Activated CD8-positive, alpha-beta memory T cell treated with anti-CD3 and anti-CD28 coated beads, Interleukin-2, amount 50 U/mL, for 24 hours (primary cell): Measurements from ENCODE around the gene PTPRM.
"Not testable (repeated sequence)": the region's sequence is repeated elsewhere in the genome, so short reads cannot be mapped to it uniquely, and the experiment has no call there.

Experiments used
- DNase-seq: peaks from one replicate; pipeline ENCODE4 v3.0.0-alpha.2; 2020; ENCODE audit errors: extremely low read depth

PTPRM gene

DNA sequence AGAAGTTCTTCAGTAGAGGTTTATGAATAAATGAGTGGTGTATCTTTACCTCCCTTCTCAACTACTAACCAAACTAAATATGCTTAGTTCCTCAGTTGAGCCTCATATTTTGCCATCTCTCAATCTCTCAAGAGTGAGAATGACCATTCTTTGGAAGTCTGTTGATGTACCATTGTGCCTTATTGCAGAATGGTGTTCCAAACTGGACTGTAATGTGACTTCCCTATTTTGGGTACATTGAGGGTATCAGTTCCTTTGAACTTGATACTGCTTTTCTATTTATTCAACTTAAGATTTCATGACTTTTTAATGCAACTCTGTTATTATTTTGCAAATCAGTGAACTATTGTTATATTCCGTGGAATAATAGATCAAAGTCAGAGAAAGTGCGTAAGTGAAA, 159.4 kb downstream of the PTPRM start:
- DNase-seq, result no peak

DNA sequence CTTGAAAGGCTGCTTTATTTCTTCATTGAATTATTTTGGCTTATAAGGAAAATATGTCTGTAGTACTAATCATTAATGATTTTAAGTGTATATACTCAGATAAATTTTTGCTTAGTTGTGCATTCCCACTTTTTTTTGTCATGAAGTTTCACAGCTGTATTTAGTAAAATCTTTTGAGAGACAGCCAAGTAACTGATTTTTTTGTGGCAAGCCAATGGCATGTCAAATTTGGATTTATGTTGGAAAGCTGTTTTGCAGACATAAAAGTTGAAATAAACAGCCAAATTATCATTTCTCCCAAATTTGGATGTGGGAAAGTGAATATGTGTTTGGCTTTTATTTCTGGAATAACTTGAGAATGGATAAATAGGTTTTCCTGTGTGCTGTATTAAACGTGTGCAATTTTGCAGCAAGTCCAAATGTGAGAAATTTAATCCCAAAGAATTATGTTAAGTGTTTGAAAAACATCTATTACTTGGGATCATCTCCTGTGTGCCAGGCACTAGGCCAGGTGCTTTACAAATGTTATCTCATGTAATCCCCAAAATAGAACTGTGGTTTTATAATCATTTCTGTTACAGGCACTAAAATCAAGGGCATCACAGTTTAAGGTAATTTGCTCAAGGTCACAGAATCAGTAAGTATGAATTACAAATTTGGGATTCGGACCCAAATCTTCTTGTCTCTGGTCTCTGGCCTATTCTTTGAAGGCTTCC, 160.4 kb downstream of the PTPRM start:
- no peak for DNase-seq

DNA sequence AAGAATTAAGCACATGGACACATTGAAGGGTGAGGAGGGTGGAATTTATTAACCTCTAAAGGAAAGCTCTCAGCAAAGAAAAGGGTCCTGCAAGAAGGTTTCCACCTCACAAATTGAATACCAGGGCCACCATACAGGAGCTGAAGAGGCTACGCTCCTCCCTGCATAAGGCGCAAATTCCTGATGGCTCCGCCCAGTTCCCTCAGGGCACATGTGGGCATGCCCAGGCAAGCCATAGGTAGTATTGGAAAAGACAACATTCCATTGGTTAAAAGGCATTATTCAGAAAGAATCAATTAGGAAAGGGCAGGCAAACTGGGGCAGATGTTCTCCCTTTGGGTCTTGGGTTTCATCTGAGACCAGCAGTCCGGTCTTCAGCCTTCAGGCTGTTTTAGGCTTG, 161.2 kb downstream of the PTPRM start:
- no peak for DNase-seq

DNA sequence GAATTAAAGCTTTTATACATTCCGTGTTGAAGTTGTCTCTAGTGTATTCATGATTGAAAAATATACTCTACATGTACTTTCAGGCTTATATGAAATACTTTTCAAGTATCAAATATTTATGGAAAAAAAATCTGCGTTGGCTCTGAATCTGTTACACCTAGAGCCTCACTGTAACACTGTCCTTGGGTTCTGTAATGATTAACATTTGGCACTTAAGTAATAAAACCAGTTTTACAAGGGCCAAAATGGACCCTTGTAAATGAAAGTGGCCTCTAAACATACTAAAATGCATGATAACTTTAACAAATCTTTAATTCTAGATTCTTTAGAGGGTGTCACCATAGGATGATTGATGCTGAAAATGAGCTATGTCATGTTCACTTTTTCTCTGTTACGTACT, 162.8 kb downstream of the PTPRM start:
- DNase-seq, result no peak

DNA sequence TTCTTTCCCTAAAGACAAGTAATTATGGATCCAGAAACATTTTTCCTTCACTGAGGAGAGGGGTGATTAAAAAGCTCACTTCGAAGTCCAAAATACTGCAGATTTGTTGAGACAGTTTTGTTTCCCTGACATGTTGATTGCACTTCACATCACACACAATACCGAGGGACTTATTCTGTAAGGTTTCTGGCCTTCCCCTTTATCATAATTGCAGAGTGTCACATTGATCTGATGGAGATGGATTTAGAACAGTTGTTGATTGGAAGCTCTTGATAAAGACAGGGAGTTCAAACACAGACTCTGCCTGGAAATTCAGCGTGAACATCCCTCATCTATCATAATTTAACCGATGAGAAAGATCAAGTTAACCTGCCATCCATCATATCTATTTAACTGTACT, 163.6 kb downstream of the PTPRM start:
- no peak for DNase-seq

DNA sequence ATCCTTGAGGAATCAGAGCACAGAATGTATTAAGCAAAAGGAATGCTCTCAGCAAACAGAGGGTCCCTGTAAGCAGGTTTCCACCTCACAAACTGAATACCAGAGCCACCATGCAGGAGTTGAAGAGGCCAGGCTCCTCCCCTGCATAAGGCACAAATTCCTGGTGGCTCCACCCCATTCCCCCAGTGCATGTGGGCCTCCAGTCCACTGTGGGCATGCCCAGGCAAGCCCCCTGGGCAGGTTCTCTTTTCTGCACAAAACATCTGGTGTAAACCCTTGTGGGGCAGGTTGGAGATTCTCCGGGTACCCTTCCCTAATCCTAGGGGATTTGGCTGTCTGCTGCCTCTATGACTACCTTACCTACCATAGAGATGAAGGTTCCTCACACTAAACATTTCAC, 166.5 kb downstream of the PTPRM start:
- no peak for DNase-seq

DNA sequence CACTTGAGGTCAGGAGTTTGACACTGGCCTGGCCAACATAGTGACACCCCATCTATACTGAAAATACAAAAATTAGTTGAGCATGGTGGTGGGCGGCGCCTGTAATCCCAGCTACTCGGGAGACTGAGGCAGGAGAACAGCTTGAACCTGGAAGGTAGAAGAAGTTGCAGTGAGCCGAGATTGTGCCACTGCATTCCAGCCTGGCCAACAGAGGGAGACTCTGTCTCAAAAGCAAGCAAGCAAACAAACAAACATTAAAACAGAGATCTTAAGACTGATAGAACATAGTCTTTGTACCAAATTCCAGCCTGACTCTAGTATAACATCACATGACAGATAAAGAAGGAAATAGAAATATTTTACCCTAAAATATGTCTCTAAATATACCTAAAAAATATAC, 168.1 kb downstream of the PTPRM start:
- DNase-seq, result no peak

DNA sequence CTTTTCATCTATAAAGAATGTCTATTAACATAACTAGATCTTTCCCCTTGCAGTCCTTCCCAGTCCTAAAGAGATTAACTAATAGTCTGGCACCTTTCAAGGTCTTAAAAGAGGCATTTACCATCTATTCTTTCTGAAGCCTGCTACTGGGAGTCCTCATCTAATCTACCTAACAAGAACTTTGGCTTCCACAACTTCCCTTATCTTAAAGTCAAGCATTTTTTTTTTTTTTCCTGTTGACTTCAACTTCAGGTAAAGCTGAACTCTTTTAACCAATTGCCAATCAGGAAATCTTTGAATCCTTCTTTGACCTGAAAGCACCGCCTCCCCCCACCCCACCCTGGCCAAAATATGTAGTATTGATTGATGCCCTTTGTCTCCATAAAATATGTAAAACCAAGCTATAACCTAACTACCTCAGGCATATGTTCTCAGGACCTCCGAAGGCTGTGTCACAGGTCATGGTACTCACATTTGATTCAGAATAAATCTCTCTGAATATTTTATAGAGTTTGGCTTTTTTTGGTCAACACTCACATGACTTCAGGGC, 168.6 kb downstream of the PTPRM start:
- DNase-seq, result no peak

DNA sequence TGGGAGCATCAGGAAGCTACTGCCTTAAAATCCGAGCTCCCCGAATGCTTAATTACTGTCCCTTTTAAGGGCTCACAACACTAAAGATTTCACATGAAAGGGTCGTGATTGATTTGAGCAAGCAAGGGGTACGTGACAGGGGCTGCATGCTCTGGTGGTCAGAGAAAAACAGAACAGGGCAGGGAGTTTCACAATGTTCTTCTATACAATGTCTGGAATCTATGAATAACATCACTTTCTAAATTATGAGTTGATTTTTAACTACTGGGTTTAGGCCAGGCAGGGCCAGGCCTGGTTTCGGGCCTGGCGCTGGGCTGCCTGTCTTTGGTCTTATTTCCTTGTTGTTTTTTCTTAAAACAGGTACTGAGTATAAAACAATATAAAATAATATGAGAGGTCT, 169.4 kb downstream of the PTPRM start:
- DNase-seq, result not testable (repeated sequence)

DNA sequence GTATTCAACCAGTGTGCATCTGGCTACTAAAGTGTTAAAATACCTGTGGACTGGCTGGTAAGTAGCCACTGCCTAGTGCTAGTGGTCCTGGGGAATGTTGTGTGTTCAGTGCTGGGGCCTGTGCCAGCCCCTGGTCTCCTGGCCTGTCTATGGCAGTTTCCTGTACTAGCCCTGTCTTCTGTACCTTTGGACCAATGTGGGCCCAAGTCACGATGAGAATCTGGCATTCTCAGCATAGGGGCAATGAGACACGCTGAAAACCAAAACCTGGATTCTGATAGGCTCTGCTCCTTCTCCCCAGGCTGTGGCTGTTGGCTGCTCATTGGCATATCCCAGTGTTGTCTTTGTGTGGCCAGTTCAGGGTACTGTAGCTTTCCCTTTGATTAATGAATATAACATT, 170.4 kb downstream of the PTPRM start:
- no peak for DNase-seq

DNA sequence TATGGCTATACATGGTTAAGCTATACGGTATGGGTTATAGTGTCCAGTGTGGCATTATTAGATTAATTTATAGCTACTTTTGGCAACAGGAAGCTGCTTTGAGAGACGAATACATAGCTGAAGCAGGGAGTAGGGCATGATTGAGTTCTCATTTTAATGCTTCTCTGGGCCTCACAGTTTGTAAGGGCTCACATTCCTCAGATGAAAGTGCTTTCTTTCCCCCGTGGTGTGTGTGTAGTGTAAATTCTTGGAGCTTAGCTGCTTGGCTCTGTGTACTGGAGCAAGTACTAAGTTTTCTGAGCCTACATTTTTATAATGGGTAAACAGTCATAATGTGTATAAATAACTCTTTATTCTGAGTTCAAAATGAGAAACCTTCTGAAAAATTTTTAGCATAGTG, 173.7 kb downstream of the PTPRM start:
- DNase-seq, result no peak

DNA sequence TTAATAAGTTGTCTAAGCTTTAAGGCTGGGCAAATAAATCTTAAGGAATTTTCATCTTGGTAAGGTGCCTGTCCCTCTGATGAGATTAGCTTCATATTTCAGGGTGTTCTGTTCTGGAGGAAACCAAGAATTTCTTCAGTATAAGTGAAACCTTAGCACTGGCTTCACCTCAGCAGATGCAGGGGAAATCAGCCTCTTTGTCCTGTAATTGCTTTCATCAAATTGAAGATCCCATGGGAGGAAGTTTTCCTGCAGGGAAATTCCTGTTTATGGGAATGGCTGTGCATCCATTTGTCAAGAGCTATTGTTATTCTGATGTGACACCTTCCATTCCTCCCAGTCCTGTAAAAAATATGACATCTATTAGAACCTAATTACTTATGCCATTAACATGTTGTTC, 174.5 kb downstream of the PTPRM start:
- no peak for DNase-seq

DNA sequence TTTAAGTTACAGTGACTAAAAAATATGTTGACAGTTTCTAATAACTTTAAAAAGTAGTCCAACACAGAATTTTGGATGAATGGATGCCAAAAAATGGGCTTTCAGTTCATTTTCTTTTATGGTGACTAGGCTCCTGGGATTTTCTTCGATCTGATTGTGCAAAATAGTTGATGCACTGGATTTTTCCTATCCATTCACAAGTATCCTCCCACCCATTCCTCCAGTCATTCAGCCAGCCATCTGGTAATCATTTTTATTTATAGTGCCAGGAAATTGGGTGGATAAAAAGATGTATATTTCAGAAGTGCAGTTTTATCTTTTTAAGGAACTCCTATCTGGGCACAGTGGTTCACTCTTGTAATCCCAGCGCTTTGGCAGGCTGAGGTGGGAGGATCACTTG, 175.1 kb downstream of the PTPRM start:
- DNase-seq, result no peak

DNA sequence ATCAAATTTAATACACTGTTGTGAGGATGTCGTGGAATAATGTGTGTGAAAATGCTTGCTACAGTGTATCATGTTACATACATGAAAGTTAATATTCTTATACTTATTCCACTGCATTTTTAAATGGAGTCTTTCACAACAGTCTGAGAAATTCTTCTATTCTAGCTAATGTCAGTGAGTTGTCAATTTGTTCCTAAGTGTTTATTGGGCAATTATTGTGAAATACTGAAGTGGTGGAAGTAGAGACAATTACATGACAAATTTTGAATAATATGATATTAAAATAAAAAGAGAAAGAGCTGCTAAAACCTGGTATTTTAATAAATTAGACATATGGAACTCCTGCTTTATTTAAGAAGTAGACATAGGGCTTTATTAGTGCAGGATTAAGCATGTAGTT, 176.1 kb downstream of the PTPRM start:
- DNase-seq, result no peak

DNA sequence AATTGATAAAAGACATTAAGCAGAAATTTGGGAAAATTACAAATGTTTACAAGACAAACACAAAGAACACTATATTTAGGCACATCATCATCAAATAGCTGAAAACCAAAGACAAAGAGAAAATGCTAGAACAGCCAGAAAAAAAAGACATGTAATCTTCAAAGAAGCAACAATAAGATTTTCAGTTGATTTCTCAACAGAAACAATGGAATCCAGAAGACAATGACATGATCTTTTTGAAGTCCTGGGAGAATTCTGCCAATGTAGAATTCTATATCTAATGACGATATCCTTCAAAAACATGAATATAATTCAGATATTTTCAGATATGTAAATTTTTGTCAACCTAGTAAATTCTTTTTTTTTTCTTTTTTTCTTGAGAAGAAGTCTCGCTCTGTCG, 179.0 kb downstream of the PTPRM start:
- DNase-seq, result no peak

DNA sequence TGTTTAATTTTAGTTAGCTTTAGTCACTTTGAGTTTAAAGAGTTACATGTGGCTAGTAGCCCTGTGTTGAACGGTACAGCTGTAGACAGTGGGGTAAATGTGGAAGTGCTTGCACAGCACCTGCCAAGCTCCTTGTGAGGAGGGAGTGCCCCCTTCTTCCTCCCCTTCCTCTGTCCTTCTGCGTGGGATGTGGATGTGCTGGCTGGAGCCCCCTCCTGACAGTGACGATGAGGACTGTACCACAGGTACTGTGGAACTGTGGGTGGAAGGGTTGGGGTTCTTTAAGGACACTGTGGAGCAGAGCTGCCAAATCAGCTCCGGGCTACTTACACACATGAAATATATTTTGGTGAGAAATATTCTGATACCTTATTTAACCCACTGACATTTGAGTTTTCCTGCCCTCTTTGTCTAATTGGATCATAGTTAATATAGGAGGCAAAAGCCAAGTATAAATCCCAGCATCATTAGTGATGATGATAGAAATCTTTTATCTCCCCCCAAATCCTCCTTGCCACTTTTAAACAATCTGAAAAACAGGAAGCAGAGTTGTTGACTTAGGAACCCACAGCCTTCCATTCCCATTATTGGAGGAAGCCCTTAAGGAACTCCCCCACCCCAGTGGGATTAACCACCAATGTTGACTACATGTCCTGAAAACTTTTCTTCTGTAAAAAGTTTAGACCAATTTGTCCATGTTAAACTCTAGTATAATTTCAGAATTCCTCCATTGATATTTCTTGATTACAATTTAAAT, 181.3 kb downstream of the PTPRM start:
- DNase-seq, result no peak

DNA sequence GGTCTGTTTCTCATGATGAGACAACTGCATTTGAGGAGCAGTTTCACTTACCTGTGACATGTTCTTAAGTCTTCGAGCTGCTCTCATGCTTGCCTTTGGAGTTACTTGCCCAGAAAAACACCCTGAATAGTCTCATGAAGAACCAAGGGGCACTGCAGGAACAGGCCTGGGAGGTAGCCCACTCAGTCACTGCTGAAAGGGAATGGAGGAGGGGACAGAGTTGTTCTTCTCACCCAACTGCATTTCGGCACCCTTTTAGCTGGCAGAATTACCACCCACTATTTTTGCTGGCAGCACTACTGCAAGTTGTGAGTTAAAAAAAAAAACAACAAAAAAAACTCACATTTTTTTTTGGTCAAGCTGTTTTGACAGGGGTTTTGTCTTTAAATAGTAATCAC, 181.9 kb downstream of the PTPRM start:
- no peak for DNase-seq

DNA sequence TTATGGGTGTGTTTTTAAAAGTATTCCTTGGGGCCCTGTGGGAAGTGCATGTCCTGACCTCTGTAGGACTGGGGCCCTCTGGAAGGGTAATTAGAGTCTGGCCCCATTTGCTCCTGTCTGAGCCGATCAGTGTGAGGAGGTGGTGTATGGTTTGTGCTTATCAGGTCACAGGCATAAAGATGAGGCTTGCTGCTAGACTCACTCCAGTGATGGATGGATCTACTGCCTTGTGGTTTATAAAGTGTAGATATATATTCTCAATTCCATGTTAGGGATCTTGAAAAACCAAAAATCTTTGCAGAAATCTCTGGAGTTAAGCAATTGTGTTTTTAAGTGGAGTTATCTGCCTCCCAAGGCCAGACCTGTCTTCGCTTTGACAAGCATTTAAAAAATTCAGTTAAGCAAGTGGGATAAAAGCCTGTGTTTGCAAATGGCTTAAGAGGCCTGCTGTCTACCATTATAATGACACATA, 182.4 kb downstream of the PTPRM start:
- no peak for DNase-seq

DNA sequence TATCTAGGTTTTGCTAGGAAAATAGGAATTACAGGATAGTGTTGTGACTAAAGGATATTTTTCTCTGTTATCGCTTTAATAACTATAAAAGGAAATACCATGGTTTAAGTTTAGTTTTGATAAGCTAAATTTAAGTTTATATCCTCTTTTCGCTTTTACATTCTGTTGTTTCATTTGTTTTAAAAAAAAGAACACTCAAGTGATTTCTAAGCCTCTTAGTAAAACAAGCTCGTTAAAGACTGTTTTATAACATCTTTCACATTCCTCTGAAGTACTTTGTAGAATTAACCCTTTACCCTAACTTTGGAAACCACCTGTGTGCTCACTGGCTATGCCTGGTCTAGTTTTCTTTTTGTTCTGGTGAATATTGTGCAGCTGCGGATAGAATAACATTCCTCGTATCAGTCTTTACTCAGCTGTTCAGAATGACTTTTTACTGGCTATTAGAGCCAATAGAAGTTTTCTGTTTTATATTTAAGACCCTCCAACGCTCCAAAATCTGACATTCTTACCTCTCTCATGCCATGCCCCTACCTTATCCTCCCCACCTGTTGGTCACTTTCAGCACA, 183.1 kb downstream of the PTPRM start:
- DNase-seq, result no peak

DNA sequence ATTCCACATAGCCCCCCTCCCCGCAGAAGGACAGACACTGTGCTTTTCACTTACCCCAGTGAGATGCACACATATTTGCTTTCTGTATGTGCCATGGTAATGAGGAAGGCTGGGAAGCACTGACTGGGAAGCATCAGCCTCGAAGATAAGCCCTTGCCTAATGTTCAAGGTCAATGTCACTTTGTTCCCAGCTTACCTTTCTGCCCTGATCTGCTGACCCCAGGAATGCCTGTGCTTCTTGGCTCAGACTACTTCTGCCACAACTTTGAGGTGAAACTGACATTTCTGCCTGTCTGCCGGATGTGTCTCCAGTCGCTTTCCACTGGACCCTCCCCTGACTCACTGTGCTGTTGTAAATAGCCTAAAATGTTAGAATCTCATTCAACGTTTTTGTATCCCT, 183.8 kb downstream of the PTPRM start:
- no peak for DNase-seq

DNA sequence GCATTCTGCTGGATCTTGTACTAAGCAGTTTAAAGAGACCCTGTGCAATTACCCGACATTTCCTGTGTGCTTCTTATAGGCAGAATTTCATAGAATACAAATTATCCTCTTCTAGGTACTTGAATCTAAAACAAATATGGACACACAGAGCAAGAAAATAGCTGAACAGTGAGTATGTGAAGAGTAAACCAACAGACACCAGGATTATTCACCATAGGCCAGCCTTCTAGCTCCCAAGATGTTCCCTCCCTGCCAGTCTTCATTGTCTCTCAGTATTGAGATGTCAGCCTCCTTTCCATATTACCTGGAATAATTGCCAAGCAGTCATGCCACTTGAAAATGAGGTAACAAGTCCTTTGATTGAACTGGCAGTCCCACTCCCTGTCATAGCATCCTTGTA, 187.1 kb downstream of the PTPRM start:
- no peak for DNase-seq

DNA sequence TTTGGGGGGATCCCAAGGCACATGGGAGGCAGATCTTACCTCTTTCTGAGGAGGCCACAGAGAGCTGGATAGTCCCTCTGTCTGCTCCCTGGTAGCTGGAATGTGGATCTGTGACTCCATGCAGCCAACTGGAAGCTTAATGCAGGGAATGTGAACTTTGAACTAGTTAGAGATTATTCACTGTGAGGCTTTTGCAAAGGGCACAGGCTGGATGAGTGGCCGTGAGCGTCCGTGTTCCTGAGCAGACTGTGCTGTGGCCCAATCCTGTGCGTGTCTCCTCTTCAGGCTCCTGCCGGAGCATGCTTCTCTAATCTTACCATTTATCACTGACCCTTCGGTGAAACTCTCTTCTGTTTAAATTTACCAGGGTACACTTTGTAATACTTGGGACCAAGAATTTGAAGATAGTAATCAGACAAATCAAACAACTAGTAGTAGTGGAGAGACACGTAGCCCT, 187.6 kb downstream of the PTPRM start:
- no peak for DNase-seq
